ENCODE data around the gene SNX25.
"Not testable (repeated sequence)": the region's sequence is repeated elsewhere in the genome, so short reads cannot be mapped to it uniquely, and the experiment has no call there.

The SNX25 gene

DNA sequence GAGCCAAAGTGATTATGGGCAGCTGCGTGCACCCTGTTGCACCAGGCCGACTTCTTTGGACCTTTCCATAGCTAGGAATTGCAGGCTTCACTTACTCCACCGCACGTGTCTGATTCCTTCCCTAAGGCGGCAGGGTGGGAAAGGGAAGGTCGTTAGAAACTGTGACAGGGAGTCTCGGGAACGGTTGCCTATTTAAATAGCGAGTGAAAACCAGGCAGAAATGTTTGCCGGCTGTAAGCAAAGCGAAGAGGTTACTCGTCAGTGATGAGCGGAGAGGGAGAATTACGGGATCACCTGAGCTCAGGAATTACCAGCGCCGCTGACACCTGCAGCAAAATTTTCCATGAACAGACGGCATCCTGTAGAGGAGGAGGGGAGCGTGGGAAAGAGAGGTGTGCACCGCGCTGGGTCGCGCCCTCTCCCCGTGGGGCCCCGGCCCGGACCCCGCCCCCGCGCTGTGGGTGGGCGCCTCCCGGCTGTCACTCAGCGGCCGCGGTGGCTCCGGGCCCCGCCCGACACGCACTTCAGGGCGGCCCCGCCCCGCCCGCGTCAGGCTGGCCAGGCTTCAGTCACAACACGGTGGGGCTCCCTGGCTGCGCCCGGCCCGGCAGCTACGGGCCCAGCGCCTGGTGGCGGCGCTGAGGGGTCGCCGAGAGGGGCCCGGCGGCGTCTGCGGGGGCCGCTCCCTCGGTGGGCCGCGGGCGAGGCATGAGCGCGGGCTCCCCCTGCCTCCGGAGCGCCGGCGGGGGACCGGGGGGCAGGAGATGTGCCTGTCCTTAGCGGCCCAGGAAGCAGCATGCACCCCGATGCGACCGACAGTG is at the start of gene SNX25:
TSS of gene SNX25 (plus strand) at position 568 of the 821 bp plus-strand sequence. CDS start at position 797, 229 bp downstream.
- DNase-seq: peak; percentile 12

DNA sequence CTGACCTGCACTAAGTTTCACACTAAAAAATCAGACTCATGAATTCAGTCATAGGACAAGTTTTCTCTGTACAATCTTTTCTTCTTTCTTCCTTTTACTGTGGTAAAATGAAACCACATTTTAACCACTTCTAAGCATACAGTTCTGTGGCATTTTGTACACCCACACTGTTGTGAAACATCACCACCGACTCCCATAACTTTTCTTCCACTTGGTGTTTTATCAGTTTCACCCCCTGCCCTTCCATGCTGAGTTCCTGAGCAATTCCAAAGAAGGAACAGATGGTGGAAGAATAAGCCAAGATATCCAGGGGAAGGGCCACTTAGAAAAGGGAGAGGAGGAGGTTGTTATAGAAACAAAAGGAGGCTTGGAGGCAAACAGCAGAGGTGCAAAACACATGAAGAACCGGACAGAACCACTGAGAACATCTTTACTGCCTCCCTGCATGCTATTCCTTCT is 43.8 kb upstream of the SNX25 start:
- DNase-seq: no peak

DNA sequence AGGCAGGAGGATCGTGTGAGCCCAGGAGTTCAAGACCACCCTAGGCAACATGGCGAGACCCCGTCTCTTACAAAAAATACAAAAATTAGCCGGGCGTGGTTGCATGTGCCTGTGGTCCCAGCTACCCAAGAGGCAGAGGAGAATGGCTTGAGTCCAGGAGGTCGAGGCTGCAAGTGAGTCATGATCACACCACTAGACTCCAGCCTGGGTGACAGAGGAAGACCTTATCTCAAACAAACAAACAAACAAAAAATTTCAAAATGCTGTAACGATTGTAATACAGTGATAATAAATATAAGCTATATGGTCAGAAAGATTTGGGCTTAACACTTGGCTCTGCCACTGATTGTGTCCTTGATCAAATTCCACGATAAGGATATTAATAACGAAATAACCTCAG is 42.2 kb upstream of the SNX25 start:
- DNase-seq: no peak

DNA sequence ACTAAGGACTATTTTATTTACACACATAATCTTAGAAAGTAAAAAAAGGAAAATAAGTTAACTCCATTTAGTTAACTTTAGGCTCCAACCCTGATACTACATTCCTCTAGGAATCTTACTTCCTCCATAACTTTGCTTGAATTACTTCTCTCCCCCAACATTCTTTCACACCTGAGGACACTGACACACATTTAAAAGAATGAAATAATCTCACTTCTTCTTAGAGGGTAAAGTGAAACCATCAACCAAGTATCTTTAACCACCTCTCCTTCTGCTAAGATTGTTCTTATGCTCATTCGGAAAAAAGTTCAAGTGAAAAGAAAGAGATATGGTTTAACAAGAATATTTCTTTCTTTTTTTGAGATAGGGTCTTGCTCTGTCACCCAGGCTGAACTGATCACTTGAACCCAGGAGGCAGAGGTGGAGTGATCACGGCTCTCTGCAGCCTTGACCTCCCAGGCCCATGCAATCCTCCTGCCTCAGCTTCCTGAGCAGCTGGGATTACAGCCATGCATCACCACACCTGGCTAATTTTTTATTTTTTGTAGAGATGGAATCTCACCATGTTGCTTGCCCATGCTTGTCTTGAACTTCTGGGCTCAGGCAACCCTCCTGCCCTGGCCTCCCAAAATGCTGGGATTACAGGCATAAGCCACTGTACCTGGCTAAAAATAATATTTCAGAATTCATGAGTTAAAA is 37.9 kb upstream of the SNX25 start:
- no peak for DNase-seq

DNA sequence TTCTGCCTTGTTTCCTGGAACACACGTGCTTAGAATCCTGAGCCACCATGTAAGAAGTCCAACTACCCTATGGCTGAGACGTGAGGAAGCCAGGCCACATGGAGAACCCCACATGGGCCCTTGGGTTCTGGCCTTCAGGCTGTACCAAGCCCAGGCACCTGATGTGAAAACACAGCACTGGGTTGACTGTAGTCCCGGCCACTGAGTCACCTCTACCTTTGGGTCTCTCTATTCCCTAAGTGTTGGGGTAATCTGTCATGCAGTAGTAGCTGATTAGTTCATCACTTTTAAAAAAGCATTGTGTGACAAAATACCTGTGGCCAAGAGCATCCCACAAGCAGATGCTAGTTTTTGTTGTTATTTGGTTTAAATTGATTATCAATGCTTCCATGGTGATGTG is 29.9 kb upstream of the SNX25 start:
- DNase-seq: no peak

DNA sequence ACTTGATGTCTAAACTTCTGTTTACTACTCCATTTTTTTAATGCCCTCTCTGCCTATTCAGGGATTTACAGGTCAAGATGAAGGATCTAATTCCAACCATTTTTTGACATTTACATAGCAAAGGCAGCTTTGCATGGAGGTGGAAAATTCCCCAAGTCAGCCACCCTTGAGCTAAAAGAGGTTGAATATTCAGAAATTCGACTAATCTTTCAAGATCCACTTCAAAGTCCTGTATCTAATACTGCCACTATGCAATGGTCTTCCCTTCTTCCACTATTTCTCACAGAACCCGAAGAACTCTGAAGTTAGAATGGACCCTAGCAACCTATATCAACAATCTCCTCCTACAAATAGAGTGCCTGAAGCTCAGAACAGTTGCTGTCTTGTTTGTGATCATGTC is 27.2 kb upstream of the SNX25 start:
- DNase-seq: no peak

DNA sequence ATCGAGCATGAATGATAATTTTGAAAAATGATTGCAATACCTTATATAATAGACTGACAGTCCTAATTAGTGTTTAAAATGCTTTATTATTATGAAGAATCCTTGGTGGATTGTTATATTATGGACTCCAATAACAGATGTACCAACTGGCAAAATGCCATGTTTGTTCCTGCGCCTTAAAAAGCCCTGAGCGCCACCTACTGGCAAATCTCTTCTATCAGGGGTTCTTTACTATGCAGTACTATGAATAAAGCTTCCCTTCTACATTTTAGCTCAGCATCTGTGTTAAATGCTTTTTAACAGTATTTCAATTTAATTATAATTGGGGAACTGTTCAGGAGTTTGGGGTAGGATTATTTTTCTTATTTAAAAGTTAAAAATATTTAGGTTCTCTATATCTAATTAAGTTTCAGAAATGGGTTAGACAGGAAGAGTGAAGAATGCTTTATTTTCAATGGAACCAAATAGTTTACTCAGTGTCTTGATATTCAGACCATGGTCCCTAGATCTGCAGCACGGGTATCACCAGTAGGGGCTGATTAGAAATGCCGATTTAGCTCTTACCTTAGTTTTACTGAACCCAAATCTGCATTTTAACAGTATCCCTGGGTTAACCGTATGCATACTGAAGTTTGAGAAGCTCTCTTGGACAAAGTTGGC is 25.6 kb upstream of the SNX25 start:
- DNase-seq: peak; percentile 9

DNA sequence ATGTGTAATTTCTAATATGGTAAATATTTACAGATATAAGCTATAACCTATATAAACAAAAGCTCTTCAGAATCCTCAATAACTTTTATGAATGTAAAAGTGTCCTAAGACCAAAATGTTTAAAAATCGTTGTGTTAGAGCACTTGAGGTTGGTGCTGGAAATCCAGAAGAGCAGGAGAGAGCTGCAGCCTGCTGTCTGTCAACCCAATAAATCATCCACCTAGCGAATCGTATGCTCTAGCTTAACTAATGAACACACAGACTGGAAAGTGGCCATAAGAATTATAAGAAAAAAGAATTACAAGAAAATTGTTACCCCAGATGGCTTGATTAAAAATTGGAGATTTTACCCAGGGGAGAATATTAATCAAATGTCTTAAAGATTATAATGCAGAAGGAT is 22.6 kb upstream of the SNX25 start:
- no peak for DNase-seq

DNA sequence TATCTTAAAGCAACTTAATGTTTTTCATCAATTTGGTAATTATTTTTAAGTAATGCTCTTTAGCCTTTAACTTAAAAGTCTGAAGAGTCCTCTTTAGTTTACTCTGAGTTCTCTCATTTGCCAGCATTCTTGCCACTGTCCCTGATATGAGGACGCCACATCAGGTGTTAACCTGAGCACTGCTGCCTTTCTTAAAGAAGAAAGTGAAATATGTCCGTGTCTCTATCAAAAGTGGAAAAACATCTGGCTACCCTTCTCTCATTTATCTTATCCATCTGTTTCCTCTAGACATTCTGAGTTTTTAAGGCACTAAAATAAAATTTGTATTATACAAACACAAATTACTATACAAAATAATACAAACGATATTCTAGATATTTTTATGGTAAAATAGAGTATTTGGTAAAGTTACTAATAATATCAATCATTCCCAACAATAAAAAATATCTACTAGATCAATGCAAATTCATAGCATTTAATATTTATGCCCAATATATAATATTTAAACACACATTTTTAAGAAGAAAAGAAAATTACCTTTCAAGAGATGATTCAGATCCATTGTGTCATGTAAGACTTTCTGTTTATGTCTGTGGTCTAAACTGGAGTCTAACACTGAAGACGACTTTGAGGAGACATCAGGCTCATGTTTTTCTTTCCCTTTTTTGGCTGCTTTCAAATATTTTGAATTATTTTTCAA is 19.6 kb upstream of the SNX25 start:
- DNase-seq: no peak

DNA sequence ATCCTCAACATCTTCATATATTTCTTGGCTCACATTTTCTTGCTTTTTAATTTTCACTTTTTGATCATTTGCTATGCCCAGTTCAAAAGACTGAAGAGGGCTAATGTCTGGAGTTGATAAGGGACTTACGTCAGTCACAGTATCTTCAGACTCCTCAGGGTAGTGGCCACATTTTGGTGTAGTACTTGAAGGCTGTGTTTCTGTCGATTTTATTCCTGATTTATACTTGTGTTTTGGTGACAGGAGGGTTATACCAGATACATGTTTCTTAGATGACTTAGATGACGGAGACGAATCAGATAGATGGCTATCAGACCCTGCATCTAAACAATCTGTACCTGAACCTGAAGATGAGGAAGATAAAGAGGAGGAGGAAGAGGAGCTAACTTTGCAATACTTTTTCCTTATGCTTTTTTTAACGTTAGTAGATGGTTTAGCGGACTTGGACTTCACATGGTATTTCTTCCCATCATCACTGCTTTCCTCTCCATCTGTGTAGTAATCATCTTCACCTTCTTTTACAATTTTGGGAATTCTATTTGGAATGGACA is 19.0 kb upstream of the SNX25 start:
- no peak for DNase-seq

DNA sequence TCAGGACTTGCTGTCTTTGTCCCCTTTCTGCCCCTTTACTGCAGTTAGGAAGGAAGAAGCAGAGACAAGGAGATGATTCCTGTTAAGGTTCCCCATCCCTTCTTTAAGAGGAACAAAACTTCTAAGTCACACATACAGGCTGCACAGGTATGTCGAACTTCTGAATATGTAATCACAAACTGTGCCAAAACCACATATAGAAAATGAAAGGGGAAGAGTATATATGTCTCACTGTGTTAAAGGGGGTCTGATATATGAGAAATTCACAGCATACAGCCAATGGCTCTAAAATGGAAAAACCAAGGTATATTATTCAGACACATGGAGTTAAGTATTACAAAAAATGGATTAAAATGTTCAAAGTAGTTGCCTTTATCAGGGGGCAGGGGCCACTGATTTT is 17.3 kb upstream of the SNX25 start:
- no peak for DNase-seq

DNA sequence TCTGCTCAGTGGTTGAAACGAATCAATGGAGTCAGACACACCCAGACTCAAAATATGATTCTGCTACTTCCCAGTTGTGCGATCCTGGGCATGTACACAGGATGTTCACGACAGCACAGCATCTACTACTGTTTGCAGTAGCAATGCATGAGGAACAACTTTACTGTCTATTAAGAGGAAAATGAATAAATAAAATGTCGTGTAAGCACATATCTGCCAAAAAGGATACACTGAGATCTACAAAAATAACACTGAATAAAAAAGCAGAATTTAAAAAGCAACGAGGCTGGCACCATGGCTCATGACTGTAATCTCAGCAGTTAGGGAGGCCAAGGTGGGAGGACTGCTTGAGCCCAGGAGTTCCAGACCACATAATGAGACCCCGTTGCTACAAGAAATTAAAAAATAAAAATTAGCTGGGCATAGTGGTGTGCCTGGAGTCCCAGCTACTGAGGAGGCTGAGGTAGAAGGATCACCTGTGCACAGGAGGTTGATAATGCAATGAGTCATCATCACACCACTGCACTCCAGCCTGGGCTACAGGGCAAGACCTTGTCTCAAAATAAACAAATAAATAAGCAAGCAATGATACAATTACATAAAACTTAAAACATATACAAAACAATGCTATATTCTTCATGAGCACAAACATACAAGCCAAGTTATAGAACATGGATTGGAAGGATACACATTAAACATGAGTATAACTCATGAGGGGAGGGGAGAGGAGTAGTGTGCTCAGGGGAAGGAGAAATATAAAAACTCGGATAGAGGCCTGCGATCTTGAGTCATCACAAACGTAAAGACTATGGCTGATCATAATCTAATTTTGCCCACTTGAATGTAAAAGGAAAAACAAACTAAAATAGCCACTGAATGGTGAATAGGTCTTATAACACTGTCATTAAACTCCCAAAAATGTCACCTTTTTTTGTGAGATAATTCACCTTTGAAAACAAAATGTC is 14.2 kb upstream of the SNX25 start:
- DNase-seq: no peak

DNA sequence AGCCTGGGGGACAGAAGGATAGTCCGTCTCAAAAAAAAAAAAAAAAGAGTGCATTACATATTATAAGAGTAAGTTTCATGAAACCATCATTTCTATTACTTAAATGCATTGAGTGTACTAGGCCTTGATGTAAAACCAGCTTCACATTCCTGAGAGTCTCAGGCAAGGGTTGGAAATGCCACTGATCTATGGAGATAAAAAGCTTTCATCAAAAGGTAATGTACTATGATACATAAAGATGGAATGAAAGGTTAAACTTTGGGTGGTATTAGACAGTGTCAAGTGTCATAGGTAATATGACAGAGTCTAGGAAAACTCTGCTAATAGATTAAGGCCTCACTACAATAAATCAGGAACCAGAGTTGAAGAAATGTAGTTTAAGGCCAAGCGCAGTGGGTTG is 13.0 kb upstream of the SNX25 start:
- DNase-seq: no peak

DNA sequence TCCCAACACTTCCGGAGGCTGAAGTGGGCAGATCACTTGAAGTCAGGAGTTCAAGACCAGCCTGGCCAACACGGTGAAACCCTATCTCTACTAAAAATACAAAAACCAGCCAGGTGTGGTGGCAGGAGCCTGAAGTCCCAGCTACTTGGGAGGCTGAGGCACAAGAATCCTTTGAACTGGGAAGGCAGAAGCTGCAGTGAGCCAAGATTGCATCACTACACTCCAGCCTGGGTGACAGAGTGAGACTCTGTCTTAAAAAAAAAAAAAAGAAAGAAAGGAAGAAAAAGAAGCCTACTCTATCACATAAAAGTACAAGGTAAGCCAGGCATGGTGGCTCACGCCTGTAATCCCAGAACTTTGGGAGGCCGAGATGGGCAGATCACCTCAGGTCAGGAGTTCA is 11.2 kb upstream of the SNX25 start:
- not testable (repeated sequence) for DNase-seq

DNA sequence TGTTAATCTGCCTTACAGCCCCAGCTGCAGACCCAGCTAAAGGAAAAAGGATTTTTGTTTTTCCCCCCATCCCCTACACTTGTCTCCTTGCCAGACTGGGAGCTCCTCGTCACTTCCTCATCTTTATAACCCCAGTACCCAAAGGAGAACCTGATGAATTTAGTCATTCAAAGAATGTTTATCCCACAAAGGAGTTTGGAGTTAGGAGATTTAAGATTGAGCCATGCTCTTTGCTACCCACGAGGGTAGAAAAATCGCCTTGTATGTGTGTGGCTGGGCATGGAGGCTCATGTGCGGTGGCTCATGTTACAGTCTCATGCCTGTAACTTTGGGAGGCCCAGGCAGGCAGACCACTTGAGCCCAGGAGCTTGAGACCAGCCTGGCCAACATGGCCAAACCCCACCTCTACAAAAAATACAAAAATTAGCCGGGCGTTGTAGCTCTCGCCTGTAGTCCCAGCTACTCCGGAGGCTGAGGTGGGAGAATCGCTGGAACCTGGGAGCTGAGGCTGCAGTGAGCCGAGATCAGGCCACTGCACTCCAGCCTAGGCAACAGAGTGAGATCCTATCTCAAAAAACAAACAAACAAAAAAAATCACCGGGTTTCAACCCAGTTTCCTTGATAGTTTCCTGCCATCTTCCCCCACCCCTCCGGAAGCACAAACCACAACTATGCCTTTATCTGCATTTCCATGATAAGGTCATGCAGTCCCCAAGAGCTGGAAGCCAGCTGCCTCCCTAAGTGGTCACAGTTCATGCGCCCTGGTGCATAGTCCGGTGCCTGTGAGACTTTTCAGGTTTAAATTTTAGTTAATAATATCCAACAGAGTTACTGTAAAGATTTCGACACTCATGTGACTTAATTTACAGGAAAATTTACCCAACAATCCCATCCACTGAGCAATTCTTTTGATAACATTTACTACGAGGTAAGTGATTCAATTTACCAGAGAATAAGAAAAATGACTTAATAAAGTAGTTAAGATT is 7.1 kb upstream of the SNX25 start:
- no peak for DNase-seq

DNA sequence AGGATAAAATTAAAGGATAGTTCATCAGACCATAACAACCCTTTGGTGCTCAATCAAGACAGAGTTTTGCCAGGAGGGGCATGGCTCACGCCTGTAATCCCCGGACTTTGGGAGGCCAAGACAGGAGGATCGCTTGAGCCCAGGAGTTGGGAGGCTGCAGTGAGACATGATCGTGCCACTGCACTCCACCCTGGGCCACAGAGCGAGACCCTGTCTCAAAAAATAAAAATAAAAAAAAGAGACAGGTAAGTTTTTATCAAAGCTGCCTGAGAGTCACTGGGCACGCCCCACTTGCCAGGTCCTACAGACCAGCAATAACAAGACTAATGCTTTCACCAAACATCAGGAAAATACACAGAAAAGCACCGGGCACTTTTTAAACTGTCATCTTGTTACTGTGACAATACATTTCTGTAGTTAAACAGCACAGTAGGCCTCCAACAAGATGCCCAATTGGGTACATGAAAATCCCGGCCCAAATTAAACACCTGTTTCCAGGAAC is 6.4 kb upstream of the SNX25 start:
- peak; percentile 23 for DNase-seq

DNA sequence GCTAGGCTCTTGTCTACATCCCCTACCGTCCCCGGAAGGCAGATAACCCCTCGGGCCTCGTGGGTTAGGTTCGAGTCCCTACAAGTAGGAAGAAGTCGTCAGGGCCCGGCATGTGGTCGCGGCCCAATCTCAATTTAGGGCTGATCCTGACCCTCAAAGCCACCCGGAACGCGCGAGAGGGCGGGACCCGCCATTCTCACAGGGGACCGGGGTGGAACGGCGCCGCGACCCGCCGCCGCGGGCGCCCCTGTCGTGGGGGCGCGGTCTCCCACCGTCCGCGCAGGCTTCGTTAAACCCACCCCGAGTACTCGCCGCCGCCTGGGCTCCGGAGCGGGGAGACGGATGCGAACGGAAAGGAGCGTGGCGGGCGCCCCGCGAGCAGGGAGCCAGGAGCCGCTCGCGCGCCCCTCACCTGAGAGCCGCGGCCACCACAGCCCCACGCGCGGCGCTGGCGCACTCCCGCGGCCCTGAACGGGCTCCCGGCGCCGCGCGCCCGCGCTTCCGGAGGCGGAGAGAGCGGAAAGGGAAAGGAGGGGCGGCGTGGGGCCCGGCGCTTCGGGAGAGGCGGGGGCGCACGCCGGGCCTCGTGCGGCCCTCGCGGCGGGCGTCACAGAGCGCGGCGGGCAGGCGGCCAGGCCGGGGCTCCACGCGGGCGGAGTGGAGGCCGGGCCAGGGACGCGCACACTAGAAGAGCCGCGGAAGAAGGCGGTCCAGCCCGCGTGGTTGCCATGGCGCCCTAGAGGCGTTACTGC is 5.7 kb upstream of the SNX25 start, which contains the start of gene CFAP97:
TSS of gene CFAP97 (minus strand) at position 515 of the 752 bp plus-strand sequence. CDS start 12,804 bp downstream, outside the sequence.
- DNase-seq: peak; percentile 23

DNA sequence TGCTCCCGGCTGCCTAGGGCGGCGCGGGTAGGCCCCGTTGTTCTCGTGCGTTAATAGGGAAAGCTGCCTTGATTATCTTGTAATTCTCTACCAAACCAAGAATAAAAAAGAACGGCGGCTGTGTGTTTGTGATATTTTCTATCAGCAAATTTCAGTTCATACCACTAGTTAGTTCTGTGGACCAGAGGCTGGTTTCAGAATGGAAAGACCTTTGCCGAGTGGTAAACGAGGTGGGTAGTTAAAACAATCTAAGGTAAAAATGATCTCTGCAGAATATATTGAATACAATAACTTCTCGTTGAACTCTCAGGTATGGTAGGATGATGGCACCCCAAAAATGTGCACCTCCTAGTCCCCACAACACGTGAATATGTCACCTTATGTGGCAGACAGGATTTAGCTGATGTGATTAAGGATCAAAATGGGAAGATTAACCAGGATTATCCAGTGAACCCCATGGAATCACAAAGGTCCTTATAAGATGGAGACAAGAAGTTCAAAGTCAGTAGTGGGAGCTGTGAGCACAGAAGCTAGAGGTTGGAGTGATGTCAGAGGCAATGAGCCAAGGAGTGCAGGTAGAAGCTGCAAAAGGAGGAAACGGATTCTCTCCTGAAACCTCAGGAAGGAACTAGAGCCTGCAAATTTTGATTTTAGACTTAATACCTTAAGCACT is 5.0 kb upstream of the SNX25 start:
- DNase-seq: peak; percentile 58

DNA sequence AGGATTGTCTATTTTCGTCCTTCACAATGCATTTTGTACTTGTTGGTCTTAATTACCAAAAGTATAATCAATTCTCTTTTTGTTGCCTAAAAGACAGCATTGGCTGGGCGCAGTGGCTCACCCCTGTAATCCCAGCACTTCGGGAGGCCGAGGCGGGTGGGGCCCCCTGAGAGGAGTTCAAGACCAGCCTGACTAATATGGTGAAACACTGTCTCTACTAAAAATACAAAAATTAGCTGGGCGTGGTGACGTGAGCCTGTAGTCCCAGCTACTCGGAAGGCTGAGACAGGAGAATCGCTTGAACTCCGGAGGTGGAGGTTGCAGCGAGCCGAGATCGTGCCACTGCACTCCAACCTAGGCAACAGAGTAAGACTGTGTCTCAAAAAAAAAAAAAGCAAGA is 4.3 kb upstream of the SNX25 start:
- not testable (repeated sequence) for DNase-seq
